Uterus (tissue), 4 donors: ENCODE results near the gene MRC2. TPM values are rescaled to one million over a fixed set of nuclear protein-coding genes. Genes with fewer than 3 reads are reported as not detected.

ENCODE experiments used
- DNase-seq, 2 donors: peaks; one replicate each; pipeline ENCODE4 v3.0.0-alpha.2; 2019 to 2020
- H3K27ac ChIP-seq, 2 donors: fragments of 200-600 bp; sonication (generic); 1 replicate in 1 of 2; 2 replicates in 1 of 2; pipeline ENCODE4 v1.5.1; 2016 to 2018
- H3K27me3 ChIP-seq, 2 donors: fragments of 200-600 bp; sonication (generic); one replicate each; pipeline ENCODE4 v1.5.1; 2018 to 2019; ENCODE audit warnings: control low read depth in 1 of 2
- H3K36me3 ChIP-seq, 2 donors: fragments of 200-600 bp; sonication (generic); one replicate each; pipeline ENCODE4 v1.5.1; 2019; ENCODE audit warnings: control low read depth in 1 of 2
- H3K4me1 ChIP-seq, 2 donors: fragments of 200-600 bp; sonication (generic); one replicate each; pipeline ENCODE4 v1.5.1; 2018 to 2019; ENCODE audit warnings: control low read depth in 1 of 2
- H3K4me3 ChIP-seq, 2 donors: fragments of 200-600 bp; sonication (generic); 1 replicate in 1 of 2; 2 replicates in 1 of 2; pipeline ENCODE4 v1.5.1; 2018 to 2019; ENCODE audit warnings: mild to moderate bottlenecking in 1 of 2
- H3K9me3 ChIP-seq, 2 donors: fragments of 200-600 bp; sonication (generic); one replicate each; pipeline ENCODE4 v1.5.1; 2019; ENCODE audit warnings: control low read depth in 1 of 2
- POLR2A ChIP-seq, 2 donors: fragments of 450-650 bp; IDR thresholded peaks; one replicate each; pipeline ENCODE4 v1.6.1; 2016; ENCODE audit warnings: antibody characterized with exemption in 2 of 2, mild to moderate bottlenecking in 1 of 2, moderate library complexity in 1 of 2
- intact Hi-C: fragments of 100-400 bp; cut with DNase I; formaldehyde crosslinking; loops from one replicate; pipeline ENCODE4 v1.15.1; 2023; ENCODE audit warnings: low total_unique reads
- total RNA-seq, 4 donors: library from RNA; depleted of rRNA in 3 of 4; stranded (reverse); fragments of >200 nt in 3 of 4; gene quantifications; one replicate each; pipeline versions ENCODE4 v1.1.0 to v1.2.4, GENCODE V29; 2014 to 2023
- TF ChIP-seq, protein P1 (sequence below), 4 experiments: fragments of 200-600 bp in 2 of 4; fragments of 450-650 bp in 2 of 4; sonication (generic) in 2 of 4; IDR thresholded peaks; one replicate each; pipeline ENCODE4 v1.5.1; 2016 to 2019; ENCODE audit warnings: antibody characterized with exemption in 4 of 4, mild to moderate bottlenecking in 2 of 4, moderate library complexity in 1 of 4
- donor health status: DM: yes; HTN: yes; CAD: no.

The MRC2 gene
- total RNA-seq, 4 donors from 2014 or later = 30.7 to 273 (median 102) TPM

GRCh38 chr17:62631086-62631935, 3.8 kb downstream of the MRC2 start:
- H3K36me3 ChIP-seq = no peaks in the 10 kb centered on the region
- DNase-seq = no peak
- no peak overlapping the region for H3K4me3 ChIP-seq
- H3K4me1 ChIP-seq = peaks cover 0 to 10% of the 10 kb centered on the region in 2 donors
- TF ChIP-seq POLR2A (IDR thresholded peaks at IDR 0.05) = no peak
- TF ChIP-seq, protein P1, sequence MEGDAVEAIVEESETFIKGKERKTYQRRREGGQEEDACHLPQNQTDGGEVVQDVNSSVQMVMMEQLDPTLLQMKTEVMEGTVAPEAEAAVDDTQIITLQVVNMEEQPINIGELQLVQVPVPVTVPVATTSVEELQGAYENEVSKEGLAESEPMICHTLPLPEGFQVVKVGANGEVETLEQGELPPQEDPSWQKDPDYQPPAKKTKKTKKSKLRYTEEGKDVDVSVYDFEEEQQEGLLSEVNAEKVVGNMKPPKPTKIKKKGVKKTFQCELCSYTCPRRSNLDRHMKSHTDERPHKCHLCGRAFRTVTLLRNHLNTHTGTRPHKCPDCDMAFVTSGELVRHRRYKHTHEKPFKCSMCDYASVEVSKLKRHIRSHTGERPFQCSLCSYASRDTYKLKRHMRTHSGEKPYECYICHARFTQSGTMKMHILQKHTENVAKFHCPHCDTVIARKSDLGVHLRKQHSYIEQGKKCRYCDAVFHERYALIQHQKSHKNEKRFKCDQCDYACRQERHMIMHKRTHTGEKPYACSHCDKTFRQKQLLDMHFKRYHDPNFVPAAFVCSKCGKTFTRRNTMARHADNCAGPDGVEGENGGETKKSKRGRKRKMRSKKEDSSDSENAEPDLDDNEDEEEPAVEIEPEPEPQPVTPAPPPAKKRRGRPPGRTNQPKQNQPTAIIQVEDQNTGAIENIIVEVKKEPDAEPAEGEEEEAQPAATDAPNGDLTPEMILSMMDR (IDR thresholded peaks at IDR 0.05) = no peak
- H3K27me3 ChIP-seq = no peaks in the 10 kb centered on the region
- no peaks in the 10 kb centered on the region for H3K9me3 ChIP-seq
- intact Hi-C loops = no loop called here
- H3K27ac ChIP-seq = no peak overlapping the region

DNA sequence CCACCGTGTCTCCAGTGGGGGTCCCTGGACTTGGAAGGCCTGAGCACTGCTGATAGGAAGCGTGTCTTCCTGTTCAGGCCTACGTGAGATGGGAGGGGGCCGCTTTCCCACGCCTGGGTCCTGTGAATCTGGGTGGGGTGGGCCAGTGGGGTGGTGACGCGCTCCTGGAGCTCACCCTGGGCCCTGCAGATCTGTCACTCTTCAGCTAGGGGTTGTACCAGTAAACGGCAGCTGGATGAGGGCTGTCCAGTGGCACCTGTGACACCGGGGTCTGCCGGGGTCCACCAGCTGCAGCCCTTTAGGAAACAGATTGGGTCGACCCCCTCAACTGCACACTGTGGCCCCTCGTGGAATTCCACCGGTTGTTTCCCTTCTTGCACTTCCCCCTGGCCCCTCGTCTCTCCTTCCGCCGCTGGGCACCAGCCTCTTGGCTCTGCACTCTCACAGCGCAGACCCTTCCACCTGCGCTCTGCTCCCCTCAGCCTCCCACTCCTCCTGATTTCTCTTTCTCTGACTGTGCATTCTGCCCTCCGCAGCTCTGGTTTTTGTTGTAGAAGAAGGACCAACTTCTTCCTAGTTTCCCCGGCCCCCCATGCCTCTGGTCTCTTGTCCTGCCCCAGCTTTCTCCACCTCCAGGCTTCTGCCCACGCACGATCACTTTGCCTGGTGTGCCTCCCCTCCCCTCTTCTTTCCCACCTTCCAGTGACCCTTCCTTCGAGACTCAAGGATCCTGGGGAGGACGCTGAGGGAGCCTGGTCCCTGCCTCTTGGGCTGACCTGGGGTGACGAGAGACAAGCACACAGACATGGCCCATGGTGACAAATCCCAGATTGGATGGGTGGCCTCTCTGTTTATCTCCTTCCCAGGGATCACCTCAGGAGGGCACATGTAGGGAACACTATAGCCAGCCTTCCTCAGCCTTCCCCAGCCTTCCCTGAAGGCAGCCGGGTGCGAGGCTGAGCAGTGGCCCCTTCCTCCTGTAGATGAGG, 4.8 kb downstream of the MRC2 start:
- intact Hi-C loops = no loop called here
- TF ChIP-seq, protein P1 (IDR thresholded peaks at IDR 0.05) = no peak
- TF ChIP-seq POLR2A (IDR thresholded peaks at IDR 0.05) = no peak
- DNase-seq = no peak
- no peak overlapping the region for H3K4me3 ChIP-seq
- H3K4me1 ChIP-seq = peaks cover 0 to 10% of the 10 kb centered on the region in 2 donors
- H3K9me3 ChIP-seq = no peaks in the 10 kb centered on the region
- no peaks in the 10 kb centered on the region for H3K27me3 ChIP-seq
- no peak overlapping the region for H3K27ac ChIP-seq
- H3K36me3 ChIP-seq = no peaks in the 10 kb centered on the region

DNA sequence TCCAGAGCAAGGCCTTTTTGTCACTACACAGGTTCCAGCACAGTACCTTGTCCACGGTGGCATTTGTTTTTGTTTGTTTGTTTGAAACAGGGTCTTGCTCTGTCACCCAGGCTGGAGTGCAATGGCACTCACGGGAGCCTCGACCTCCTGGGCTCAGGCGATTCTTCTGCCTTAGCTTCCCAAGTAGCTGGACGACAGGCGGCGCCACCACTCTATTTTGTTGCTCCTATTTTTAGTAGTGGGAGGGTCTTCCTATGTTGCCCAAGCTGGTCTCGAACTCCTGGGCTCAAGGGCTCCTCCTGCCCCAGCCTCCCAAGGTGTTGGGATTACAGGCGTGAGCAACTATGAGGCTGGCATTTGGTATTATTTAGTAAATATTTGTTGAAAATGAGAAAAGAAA, 10.3 kb downstream of the MRC2 start:
- H3K9me3 ChIP-seq = no peaks in the 10 kb centered on the region
- intact Hi-C loops = no loop called here
- no peaks in the 10 kb centered on the region for H3K36me3 ChIP-seq
- TF ChIP-seq, protein P1 (IDR thresholded peaks at IDR 0.05) = no peak
- TF ChIP-seq POLR2A (IDR thresholded peaks at IDR 0.05) = no peak
- no peaks in the 10 kb centered on the region for H3K27me3 ChIP-seq
- H3K27ac ChIP-seq = no peak overlapping the region
- DNase-seq = no peak
- no peaks in the 10 kb centered on the region for H3K4me1 ChIP-seq
- H3K4me3 ChIP-seq = no peak overlapping the region

DNA sequence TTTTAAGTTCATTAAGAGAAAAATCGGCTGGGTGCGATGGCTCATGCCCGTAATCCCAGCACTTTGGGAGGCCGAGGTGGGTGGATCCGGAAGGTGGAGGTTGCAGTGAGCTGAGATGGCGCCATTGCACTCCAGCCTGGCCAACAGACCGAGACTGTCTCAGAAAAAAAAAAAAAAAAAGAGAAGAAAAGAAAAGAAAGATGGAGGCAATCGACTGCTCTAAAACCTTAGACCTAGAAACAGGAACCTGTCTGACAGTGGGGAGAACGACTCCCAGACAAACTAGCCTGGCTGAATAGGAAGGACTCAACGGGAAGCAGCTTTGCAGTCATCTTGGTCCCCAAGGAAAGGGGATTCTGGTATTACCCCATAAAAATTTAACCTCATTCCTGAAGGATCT, 13.7 kb downstream of the MRC2 start:
- H3K4me1 ChIP-seq = no peaks in the 10 kb centered on the region
- no peaks in the 10 kb centered on the region for H3K27me3 ChIP-seq
- no peak for DNase-seq
- no peak overlapping the region for H3K27ac ChIP-seq
- TF ChIP-seq, protein P1 (IDR thresholded peaks at IDR 0.05) = no peak
- TF ChIP-seq POLR2A (IDR thresholded peaks at IDR 0.05) = no peak
- no peak overlapping the region for H3K4me3 ChIP-seq
- H3K9me3 ChIP-seq = no peaks in the 10 kb centered on the region
- H3K36me3 ChIP-seq = no peaks in the 10 kb centered on the region
- intact Hi-C loops = no loop called here
